Neutrophil (primary cell): ENCODE measurements around the gene MIA.
A peak's percentile ranks its signal among the peaks of the same experiment; 100 is the strongest.

Experiments used
- H3K27ac ChIP-seq: fragments of 200-600 bp; sonication (generic); 2 replicates; pipeline ENCODE4 v1.5.1; 2016; ENCODE audit warnings: mild to moderate bottlenecking, moderate library complexity
- H3K27me3 ChIP-seq: fragments of 200-600 bp; sonication (generic); 2 replicates; pipeline ENCODE4 v1.6.0; 2016; ENCODE audit warnings: mild to moderate bottlenecking
- H3K36me3 ChIP-seq: fragments of 200-600 bp; sonication (generic); 2 replicates; pipeline ENCODE4 v1.5.1; 2017
- H3K4me1 ChIP-seq, 2 experiments: fragments of 200-600 bp in 1 of 2; sonication (generic) in 1 of 2; 1 replicate in 1 of 2; 2 replicates in 1 of 2; pipeline versions ENCODE4 v1.5.1 to v1.6.1; 2013 to 2016; ENCODE audit warnings: low read depth in 1 of 2, low read length in 1 of 2, mild to moderate bottlenecking in 1 of 2, moderate library complexity in 1 of 2; ENCODE audit not compliant: control insufficient read depth in 1 of 2, insufficient read depth in 1 of 2
- H3K4me3 ChIP-seq, 2 experiments: fragments of 200-600 bp in 1 of 2; sonication (generic) in 1 of 2; 1 replicate in 1 of 2; 2 replicates in 1 of 2; pipeline ENCODE4 v1.5.1; 2013 to 2016; ENCODE audit warnings: low read depth in 1 of 2, low read length in 1 of 2, mild to moderate bottlenecking in 1 of 2, moderate library complexity in 1 of 2
- H3K9me3 ChIP-seq: fragments of 200-600 bp; sonication (generic); 2 replicates; pipeline ENCODE4 v1.5.1; 2016
- CTCF ChIP-seq: fragments of 200-600 bp; sonication (generic); IDR thresholded peaks from 2 replicates; pipeline ENCODE4 v1.5.1; 2016; ENCODE audit warnings: antibody characterized with exemption

Gene MIA

GRCh38 chr19:40775632-40776022, 306 bp downstream of the MIA start:
- no peaks in the 10 kb centered on the region for H3K9me3 ChIP-seq
- no peak for TF ChIP-seq CTCF
- peaks cover 17 to 26% of the 10 kb centered on the region in 2 experiments for H3K4me1 ChIP-seq
- peaks cover 5% of the 10 kb centered on the region for H3K36me3 ChIP-seq
- no peak overlapping the region for H3K27ac ChIP-seq
- H3K27me3 ChIP-seq = no peaks in the 10 kb centered on the region
- no peak overlapping the region for H3K4me3 ChIP-seq

DNA sequence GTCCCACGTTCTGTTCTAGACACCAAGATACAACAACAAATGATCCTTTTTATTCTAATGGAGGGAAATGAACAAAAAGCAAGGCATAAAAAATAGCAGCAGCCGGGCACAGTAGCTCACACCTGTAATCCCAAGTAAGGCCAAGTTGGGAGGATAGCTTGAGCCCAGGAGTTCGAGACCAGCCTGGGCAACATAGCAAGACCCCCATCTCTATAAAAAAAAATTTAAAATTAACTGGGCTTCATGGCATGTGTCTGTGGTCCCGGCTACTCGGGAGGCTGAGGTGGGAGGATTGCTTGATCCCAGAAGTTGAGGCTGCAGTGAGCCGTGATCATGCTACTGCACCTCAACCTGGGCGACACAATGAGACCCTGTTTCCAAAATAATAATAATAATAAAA, 1.0 kb downstream of the MIA start:
- H3K4me3 ChIP-seq = no peak overlapping the region
- H3K9me3 ChIP-seq = no peaks in the 10 kb centered on the region
- peak overlapping the region; percentile 95 for H3K27ac ChIP-seq
- peaks cover 6% of the 10 kb centered on the region for H3K36me3 ChIP-seq
- no peaks in the 10 kb centered on the region for H3K27me3 ChIP-seq
- H3K4me1 ChIP-seq = peaks cover 17 to 26% of the 10 kb centered on the region in 2 experiments
- no peak for TF ChIP-seq CTCF

- Histone ChIP-seq H3K4me3 (peak overlapping the region; percentile 91 to 95), H3K4me1 (peaks cover 17 to 26% of the 10 kb centered on the region in 2 experiments), H3K9me3 (no peaks in the 10 kb centered on the region), H3K27ac (peak overlapping the region; percentile 95), H3K36me3 (peaks cover 12% of the 10 kb centered on the region), H3K27me3 (no peaks in the 10 kb centered on the region)
- TF ChIP-seq CTCF = peak; percentile 76
Measured at GRCh38 chr19:40776932-40777644, 1.8 kb downstream of the MIA start.

- peaks cover 17% of the 10 kb centered on the region for H3K36me3 ChIP-seq
- H3K27ac ChIP-seq = peak overlapping the region; percentile 95
- no peaks in the 10 kb centered on the region for H3K27me3 ChIP-seq
- peak overlapping the region; percentile 91 to 95 for H3K4me3 ChIP-seq
- H3K4me1 ChIP-seq = peaks cover 17 to 26% of the 10 kb centered on the region in 2 experiments
- H3K9me3 ChIP-seq = no peaks in the 10 kb centered on the region
- no peak for TF ChIP-seq CTCF
Measured at GRCh38 chr19:40777645-40777936, 2.3 kb downstream of the MIA start.

- TF ChIP-seq CTCF = peak; percentile 65
Measured at GRCh38 chr19:40777937-40778705, 2.8 kb downstream of the MIA start, which contains the start of gene RAB4B. RAB4B (plus strand) TSS chr19:40778247; CDS start chr19:40778376, 129 bp downstream.

More at GRCh38 chr19:40777937-40778705, 2.8 kb downstream of the MIA start, which contains the start of gene RAB4B:
- Histone ChIP-seq H3K4me1 (peaks cover 17 to 26% of the 10 kb centered on the region in 2 experiments), H3K27me3 (no peaks in the 10 kb centered on the region), H3K4me3 (peak within 1 kb of the TSS; percentile 91 to 95), H3K27ac (peak within 1 kb of the TSS; percentile 95), H3K36me3 (peaks cover 19% of the 10 kb centered on the region), H3K9me3 (no peaks in the 10 kb centered on the region)
